Kidney epithelial cell (primary cell): ENCODE results near the gene ST3GAL4. TPM values are rescaled to one million over a fixed set of nuclear protein-coding genes. Genes with fewer than 3 reads are reported as not detected.

Source experiments
- DNase-seq: peaks from one replicate; pipeline ENCODE4 v3.0.0-alpha.2; 2010; ENCODE audit warnings: low read depth
- H3K27me3 ChIP-seq: 2 replicates; pipeline ENCODE4 v1.6.0; 2011; ENCODE audit warnings: low read length; ENCODE audit not compliant: control insufficient read depth, insufficient read depth
- H3K36me3 ChIP-seq: 2 replicates; pipeline ENCODE4 v1.5.1; 2011; ENCODE audit warnings: low read length; ENCODE audit not compliant: control insufficient read depth, insufficient read depth
- H3K4me3 ChIP-seq: 2 replicates; pipeline ENCODE4 v1.5.1; 2011; ENCODE audit warnings: low read depth, mild to moderate bottlenecking, control low read depth, low read length
- CTCF ChIP-seq: IDR thresholded peaks from 2 replicates; pipeline ENCODE4 v1.5.1; 2011; ENCODE audit warnings: mild to moderate bottlenecking, moderate library complexity, low read length, control low read depth, inconsistent platforms; ENCODE audit not compliant: insufficient read depth, poor library complexity, severe bottlenecking
- total RNA-seq: library from RNA; depleted of rRNA; stranded (reverse); fragments of >200 nt; gene quantifications from 2 replicates; pipeline ENCODE4 v1.2.3, GENCODE V29; 2015

The ST3GAL4 gene
- total RNA-seq, 1 donor from 2014 or later = 12.7 TPM

GRCh38 chr11:126432525-126432924 lies 77.0 kb downstream of the ST3GAL4 start:
- H3K4me3 ChIP-seq = no peak overlapping the region
- DNase-seq = no peak
- no peak for TF ChIP-seq CTCF
- H3K27me3 ChIP-seq = no peaks in the 10 kb centered on the region
- no peaks in the 10 kb centered on the region for H3K36me3 ChIP-seq

GRCh38 chr11:126433244-126433846 lies 77.9 kb downstream of the ST3GAL4 start:
- Histone ChIP-seq H3K27me3 (peaks cover 4% of the 10 kb centered on the region), H3K4me3 (no peak overlapping the region), H3K36me3 (no peaks in the 10 kb centered on the region)
- no peak for DNase-seq
- TF ChIP-seq CTCF = no peak

GRCh38 chr11:126433989-126434949 lies 78.8 kb downstream of the ST3GAL4 start:
- Histone ChIP-seq H3K36me3 (no peaks in the 10 kb centered on the region), H3K4me3 (no peak overlapping the region), H3K27me3 (peaks cover 4% of the 10 kb centered on the region)
- TF ChIP-seq CTCF = no peak
- DNase-seq = no peak

- TF ChIP-seq CTCF = no peak
- Histone ChIP-seq H3K36me3 (no peaks in the 10 kb centered on the region), H3K4me3 (no peak overlapping the region), H3K27me3 (peaks cover 8% of the 10 kb centered on the region)
- DNase-seq = no peak
Observed at GRCh38 chr11:126434950-126435335, 79.5 kb downstream of the ST3GAL4 start.

- no peak for DNase-seq
- no peak for TF ChIP-seq CTCF
- Histone ChIP-seq H3K4me3 (no peak overlapping the region), H3K27me3 (peaks cover 21% of the 10 kb centered on the region), H3K36me3 (no peaks in the 10 kb centered on the region)
Observed at GRCh38 chr11:126436209-126436755, 80.8 kb downstream of the ST3GAL4 start.
